ENCODE results near the gene DOCK6. TPM values are rescaled to one million over a fixed set of nuclear protein-coding genes. Genes with fewer than 3 reads are reported as not detected.

DOCK6 gene
- total RNA-seq, 1 donor from 2014 or later, result 3.9 TPM

DNA sequence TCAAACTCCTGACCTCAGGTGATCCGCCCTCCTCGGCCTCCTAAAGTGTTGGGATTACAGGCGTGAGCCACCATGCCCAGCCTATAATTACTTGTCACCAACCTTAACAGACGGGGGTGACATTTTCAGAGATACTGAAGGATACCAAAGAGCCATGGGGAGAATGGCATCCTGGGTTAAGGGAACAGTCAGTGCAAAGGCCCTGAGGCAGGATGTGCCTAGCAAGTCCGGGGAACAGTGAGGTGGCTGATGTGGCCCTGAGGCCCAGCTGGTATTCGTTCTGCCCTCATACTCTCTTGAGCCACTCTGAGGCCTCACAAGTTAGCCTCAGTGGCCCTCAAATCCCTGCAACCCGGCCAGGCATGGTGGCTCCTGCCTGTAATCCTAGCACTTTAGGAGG, 37.9 kb downstream of the DOCK6 start:
- no peaks in the 10 kb centered on the region for H3K36me3 Mint-ChIP-seq (ENCODE audit: low read depth)
- intact Hi-C loops (cut with micrococcal nuclease), result no loop called here
- no peaks in the 10 kb centered on the region for H3K4me1 Mint-ChIP-seq (ENCODE audit: low read depth)
- H3K9me3 Mint-ChIP-seq, result peaks cover 17% of the 10 kb centered on the region
- DNase-seq (ENCODE audit: low spot score), result no peak
- H3K27me3 Mint-ChIP-seq (ENCODE audit: low read depth), result no peaks in the 10 kb centered on the region
- H3K4me3 Mint-ChIP-seq (ENCODE audit: low read depth), result no peak overlapping the region
- no peak overlapping the region for H3K27ac Mint-ChIP-seq

DNA sequence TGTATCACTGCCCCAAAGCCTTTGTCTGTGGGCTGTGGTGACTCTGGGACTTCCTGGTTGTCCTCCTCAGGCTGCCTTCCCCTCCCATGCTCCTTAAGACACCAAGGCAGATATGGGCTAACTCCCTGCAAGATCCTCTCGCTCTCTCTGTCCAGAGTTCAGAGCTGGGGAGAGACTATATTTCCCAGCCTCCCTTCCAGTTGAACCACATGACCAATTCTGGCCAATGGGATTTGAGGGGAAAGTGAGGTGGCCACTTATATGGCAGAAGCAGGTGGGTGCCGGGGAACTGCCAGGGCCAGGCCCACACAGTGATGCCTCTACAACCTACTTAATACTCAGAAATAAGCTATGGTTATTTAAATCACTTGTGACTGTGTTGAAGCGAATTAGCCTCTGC, 39.1 kb downstream of the DOCK6 start:
- no peak overlapping the region for H3K27ac Mint-ChIP-seq
- no peak for DNase-seq (ENCODE audit: low spot score)
- H3K27me3 Mint-ChIP-seq (ENCODE audit: low read depth), result no peaks in the 10 kb centered on the region
- intact Hi-C loops (cut with micrococcal nuclease), result no loop called here
- peaks cover 17% of the 10 kb centered on the region for H3K9me3 Mint-ChIP-seq
- H3K4me1 Mint-ChIP-seq (ENCODE audit: low read depth), result no peaks in the 10 kb centered on the region
- no peak overlapping the region for H3K4me3 Mint-ChIP-seq (ENCODE audit: low read depth)
- no peaks in the 10 kb centered on the region for H3K36me3 Mint-ChIP-seq (ENCODE audit: low read depth)

- Mint-ChIP-seq H3K9me3 (peaks cover 17% of the 10 kb centered on the region), H3K4me3 (ENCODE audit: low read depth) (no peak overlapping the region), H3K27me3 (ENCODE audit: low read depth) (no peaks in the 10 kb centered on the region), H3K27ac (no peak overlapping the region), H3K4me1 (ENCODE audit: low read depth) (no peaks in the 10 kb centered on the region), H3K36me3 (ENCODE audit: low read depth) (no peaks in the 10 kb centered on the region)
- DNase-seq (ENCODE audit: low spot score), result no peak
- intact Hi-C loops (cut with micrococcal nuclease), result no loop called here
Measured at GRCh38 chr19:11221082-11221598, 41.2 kb downstream of the DOCK6 start.

DNA sequence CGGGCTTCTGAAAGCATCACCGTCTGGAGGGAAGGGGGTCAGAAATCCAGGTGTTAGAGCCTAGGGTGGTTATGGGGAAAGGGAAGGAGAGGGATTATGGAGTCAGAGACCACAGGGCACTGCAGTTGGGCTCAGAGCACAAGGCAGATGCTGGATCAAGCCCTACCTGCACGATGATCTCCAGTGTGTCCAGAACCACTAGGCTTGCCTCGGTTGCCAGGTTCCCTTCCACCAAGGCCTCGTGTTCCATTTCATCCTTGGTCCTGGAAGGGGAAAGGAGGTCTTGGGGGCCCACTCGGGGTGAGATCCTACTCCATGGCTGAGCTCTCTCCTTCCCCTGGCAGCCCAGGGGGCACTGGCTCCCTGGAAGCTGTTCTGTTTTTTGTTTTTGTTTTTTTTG, 47.9 kb downstream of the DOCK6 start:
- Mint-ChIP-seq H3K27ac (no peak overlapping the region), H3K27me3 (ENCODE audit: low read depth) (no peaks in the 10 kb centered on the region), H3K36me3 (ENCODE audit: low read depth) (no peaks in the 10 kb centered on the region), H3K4me3 (ENCODE audit: low read depth) (no peak overlapping the region), H3K9me3 (peaks cover 15% of the 10 kb centered on the region), H3K4me1 (ENCODE audit: low read depth) (no peaks in the 10 kb centered on the region)
- intact Hi-C loops (cut with micrococcal nuclease), result no loop called here
- DNase-seq (ENCODE audit: low spot score), result no peak

- Mint-ChIP-seq H3K4me3 (ENCODE audit: low read depth) (no peak overlapping the region), H3K27me3 (ENCODE audit: low read depth) (peaks cover 2% of the 10 kb centered on the region), H3K9me3 (peaks cover 15% of the 10 kb centered on the region), H3K4me1 (ENCODE audit: low read depth) (no peaks in the 10 kb centered on the region), H3K27ac (no peak overlapping the region), H3K36me3 (ENCODE audit: low read depth) (no peaks in the 10 kb centered on the region)
- no peak for DNase-seq (ENCODE audit: low spot score)
- intact Hi-C loops (cut with micrococcal nuclease), result no loop called here
Measured at GRCh38 chr19:11210656-11210928, 51.7 kb downstream of the DOCK6 start.

- H3K4me1 Mint-ChIP-seq (ENCODE audit: low read depth), result no peaks in the 10 kb centered on the region
- DNase-seq (ENCODE audit: low spot score), result no peak
- no peak overlapping the region for H3K4me3 Mint-ChIP-seq (ENCODE audit: low read depth)
- no peaks in the 10 kb centered on the region for H3K36me3 Mint-ChIP-seq (ENCODE audit: low read depth)
- H3K27me3 Mint-ChIP-seq (ENCODE audit: low read depth), result peaks cover 2% of the 10 kb centered on the region
- intact Hi-C loops (cut with micrococcal nuclease), result no loop called here
- peaks cover 15% of the 10 kb centered on the region for H3K9me3 Mint-ChIP-seq
- H3K27ac Mint-ChIP-seq, result no peak overlapping the region
Measured at GRCh38 chr19:11209839-11210655, 52.3 kb downstream of the DOCK6 start.

DNA sequence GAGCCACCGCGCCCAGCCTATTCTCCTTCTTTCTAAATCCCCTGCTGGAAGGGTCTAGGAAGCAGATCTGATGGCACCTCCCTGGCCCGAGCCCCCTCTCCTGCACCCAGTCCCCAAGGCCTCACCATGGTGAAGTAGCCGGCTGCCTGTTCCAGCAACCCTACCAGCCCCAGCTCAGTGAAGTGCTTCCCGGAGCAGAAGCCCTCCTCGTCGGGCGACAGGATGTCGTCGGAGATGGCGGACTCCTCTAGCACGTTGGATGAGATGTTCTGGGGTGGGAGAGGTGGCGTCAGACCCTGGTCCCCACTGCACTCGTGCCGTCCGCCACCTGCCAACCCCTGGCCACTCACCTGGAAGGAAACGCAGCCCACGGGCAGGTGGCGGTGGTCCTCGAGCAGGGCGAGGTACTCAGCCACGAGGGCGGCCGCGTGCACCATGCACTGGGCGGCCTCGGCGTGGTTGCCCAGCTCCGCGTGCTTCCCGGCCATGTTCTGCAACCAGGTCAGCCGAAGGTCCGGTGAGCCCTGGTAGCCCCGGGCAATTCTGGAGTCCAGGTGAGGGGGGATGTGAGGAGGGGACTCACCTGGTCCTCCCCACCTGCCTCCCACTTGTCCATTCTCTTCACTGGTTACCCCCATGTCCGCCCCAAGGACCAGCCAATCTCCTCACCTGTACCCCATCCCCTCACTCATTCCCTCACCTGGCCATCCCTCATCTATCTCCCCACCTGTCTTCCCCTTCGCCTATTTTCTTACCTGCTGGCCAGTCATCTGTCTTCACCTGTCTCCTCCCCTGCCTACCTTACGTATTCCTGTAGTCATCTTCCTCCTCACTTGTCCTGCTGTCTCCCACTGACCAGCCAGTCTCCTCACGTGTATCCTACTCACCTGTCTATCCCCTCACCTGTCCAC, 53.5 kb downstream of the DOCK6 start:
- H3K4me3 Mint-ChIP-seq (ENCODE audit: low read depth), result no peak overlapping the region
- H3K27ac Mint-ChIP-seq, result no peak overlapping the region
- intact Hi-C loops (cut with micrococcal nuclease), result no loop called here
- peaks cover 2% of the 10 kb centered on the region for H3K27me3 Mint-ChIP-seq (ENCODE audit: low read depth)
- H3K36me3 Mint-ChIP-seq (ENCODE audit: low read depth), result no peaks in the 10 kb centered on the region
- H3K9me3 Mint-ChIP-seq, result peaks cover 15% of the 10 kb centered on the region
- no peaks in the 10 kb centered on the region for H3K4me1 Mint-ChIP-seq (ENCODE audit: low read depth)
- DNase-seq (ENCODE audit: low spot score), result no peak

GRCh38 chr19:11205939-11206570, 56.3 kb downstream of the DOCK6 start:
- Mint-ChIP-seq H3K27ac (no peak overlapping the region), H3K4me1 (ENCODE audit: low read depth) (peaks cover 2% of the 10 kb centered on the region), H3K27me3 (ENCODE audit: low read depth) (peaks cover 2% of the 10 kb centered on the region), H3K36me3 (ENCODE audit: low read depth) (no peaks in the 10 kb centered on the region), H3K4me3 (ENCODE audit: low read depth) (no peak overlapping the region), H3K9me3 (peaks cover 12% of the 10 kb centered on the region)
- intact Hi-C loops (cut with micrococcal nuclease), result no loop called here
- DNase-seq (ENCODE audit: low spot score), result no peak

GRCh38 chr19:11204943-11205349, 57.4 kb downstream of the DOCK6 start:
- H3K4me1 Mint-ChIP-seq (ENCODE audit: low read depth), result peaks cover 2% of the 10 kb centered on the region
- H3K27me3 Mint-ChIP-seq (ENCODE audit: low read depth), result peaks cover 2% of the 10 kb centered on the region
- H3K36me3 Mint-ChIP-seq (ENCODE audit: low read depth), result no peaks in the 10 kb centered on the region
- H3K4me3 Mint-ChIP-seq (ENCODE audit: low read depth), result no peak overlapping the region
- H3K9me3 Mint-ChIP-seq, result peaks cover under 1% of the 10 kb centered on the region
- H3K27ac Mint-ChIP-seq, result no peak overlapping the region
- no peak for DNase-seq (ENCODE audit: low spot score)
- intact Hi-C loops (cut with micrococcal nuclease), result loop anchor here (5.0 kb wide), 2 partner anchors 68 to 168 kb away; no protein-coding TSS in a partner anchor

GRCh38 chr19:11204076-11204602, 58.2 kb downstream of the DOCK6 start:
- intact Hi-C loops (cut with micrococcal nuclease), result loop anchor here (5.0 kb wide), 2 partner anchors 67 to 167 kb away; no protein-coding TSS in a partner anchor
- no peak for DNase-seq (ENCODE audit: low spot score)
- Mint-ChIP-seq H3K4me3 (ENCODE audit: low read depth) (no peak overlapping the region), H3K27ac (no peak overlapping the region), H3K36me3 (ENCODE audit: low read depth) (no peaks in the 10 kb centered on the region), H3K4me1 (ENCODE audit: low read depth) (peaks cover 2% of the 10 kb centered on the region), H3K9me3 (no peaks in the 10 kb centered on the region), H3K27me3 (ENCODE audit: low read depth) (peaks cover 2% of the 10 kb centered on the region)

DNA sequence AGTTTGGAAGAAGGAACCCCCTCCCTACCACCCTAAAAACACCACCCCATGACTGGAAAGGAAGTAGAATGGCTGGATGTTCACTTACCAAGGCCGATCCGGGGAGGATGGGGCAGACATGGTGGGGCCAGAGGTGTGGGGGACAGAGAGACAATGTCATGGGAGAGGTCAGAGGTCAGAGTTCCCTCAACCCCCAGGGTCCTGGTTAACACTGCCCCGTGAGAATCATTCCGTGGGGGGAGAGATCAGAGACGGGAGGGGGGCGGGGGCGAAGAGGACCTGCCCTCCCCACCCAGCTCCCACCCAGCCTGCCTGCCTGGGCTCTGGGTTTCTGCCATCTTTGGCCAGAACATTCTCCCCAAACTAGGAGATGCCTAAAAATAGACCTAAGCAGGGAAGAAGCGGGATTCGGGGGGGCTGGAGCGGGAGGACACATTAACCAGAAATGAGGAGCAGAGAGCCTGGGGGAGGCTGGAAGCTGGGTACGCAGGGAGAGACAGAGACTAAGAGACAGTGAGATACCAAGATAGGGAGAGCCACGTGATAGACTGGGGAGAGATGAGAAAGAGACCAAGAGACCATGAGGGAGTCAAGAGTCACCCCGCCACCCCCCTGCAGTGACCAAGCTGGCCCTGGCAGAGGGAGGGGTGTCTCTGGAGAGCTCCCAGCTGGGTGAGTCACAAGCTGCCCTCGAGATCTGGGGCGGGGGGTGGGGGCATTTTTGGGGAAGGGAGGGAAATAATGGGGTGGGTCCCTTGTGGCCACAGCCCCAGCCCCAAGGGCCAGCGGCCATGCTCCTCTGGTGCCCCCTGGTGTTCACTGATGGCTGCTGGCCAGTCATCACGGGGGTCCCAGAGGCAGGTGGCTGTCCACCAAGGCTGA, 58.9 kb downstream of the DOCK6 start:
- intact Hi-C loops (cut with micrococcal nuclease), result loop anchor here (5.0 kb wide), 2 partner anchors 66 to 166 kb away; no protein-coding TSS in a partner anchor
- H3K36me3 Mint-ChIP-seq (ENCODE audit: low read depth), result no peaks in the 10 kb centered on the region
- peaks cover 2% of the 10 kb centered on the region for H3K4me1 Mint-ChIP-seq (ENCODE audit: low read depth)
- no peak overlapping the region for H3K4me3 Mint-ChIP-seq (ENCODE audit: low read depth)
- H3K27me3 Mint-ChIP-seq (ENCODE audit: low read depth), result peaks cover 2% of the 10 kb centered on the region
- DNase-seq (ENCODE audit: low spot score), result no peak
- H3K9me3 Mint-ChIP-seq, result no peaks in the 10 kb centered on the region
- no peak overlapping the region for H3K27ac Mint-ChIP-seq
